Epithelial cell of proximal tubule (primary cell): ENCODE results near the gene DAGLB. TPM values are rescaled to one million over a fixed set of nuclear protein-coding genes. Genes with fewer than 3 reads are reported as not detected.

Experiments used
- DNase-seq: peaks from one replicate; pipeline ENCODE4 v3.0.0-alpha.2; 2011; ENCODE audit warnings: low read depth
- H3K4me3 ChIP-seq: 2 replicates; pipeline ENCODE4 v1.5.1; 2011; ENCODE audit warnings: low read depth, mild to moderate bottlenecking, low read length
- CTCF ChIP-seq: conservative IDR thresholded peaks from 2 replicates; pipeline ENCODE4 v1.5.1; 2012; ENCODE audit warnings: low read depth, mild to moderate bottlenecking, low read length
- total RNA-seq: library from RNA; depleted of rRNA; stranded (reverse); fragments of >200 nt; gene quantifications from 2 replicates; pipeline ENCODE4 v1.2.3, GENCODE V29; 2015

The DAGLB gene
- total RNA-seq, 1 donor from 2014 or later: 7.3 TPM

DNA sequence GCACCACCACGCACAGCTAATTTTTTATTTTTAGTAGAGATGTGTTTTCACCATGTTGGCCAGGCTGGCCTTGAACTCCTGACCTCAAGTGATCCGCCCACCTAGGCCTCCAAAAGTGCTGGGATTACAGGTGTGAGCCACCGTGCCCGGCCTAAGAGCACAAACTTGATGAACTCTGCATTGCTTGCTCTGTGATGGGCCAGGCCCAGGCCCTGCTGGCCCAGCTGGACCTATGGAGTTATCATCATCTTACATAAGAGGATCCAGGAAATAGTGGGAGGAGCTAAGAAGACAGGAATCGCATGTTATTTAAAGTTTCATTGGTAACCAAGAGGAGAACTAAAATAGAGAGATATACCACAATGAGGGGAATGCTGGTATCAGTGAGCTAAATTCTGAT is 86.9 kb downstream of the DAGLB start:
- TF ChIP-seq CTCF: no peak
- no peak for DNase-seq
- no peak overlapping the region for H3K4me3 ChIP-seq

GRCh38 chr7:6359734-6360133 is 88.0 kb downstream of the DAGLB start:
- DNase-seq: no peak
- no peak for TF ChIP-seq CTCF
- no peak overlapping the region for H3K4me3 ChIP-seq

Other genes with a start within 250 kb of the DAGLB start
- gene CYTH3, start 175.3 kb downstream of the DAGLB start, total RNA-seq: 15.6 and 22.3 TPM in 2 replicates
- gene FAM220A, start 99.0 kb downstream of the DAGLB start, total RNA-seq: 12.3 and 14.5 TPM in 2 replicates
- gene RAC1, start 73.4 kb downstream of the DAGLB start, total RNA-seq: 291 and 303 TPM in 2 replicates
- gene KDELR2, start 36.2 kb upstream of the DAGLB start, total RNA-seq: 78.1 and 113 TPM in 2 replicates
- gene GRID2IP, start 103.5 kb upstream of the DAGLB start, total RNA-seq: not detected in 2 replicates
- gene ZDHHC4, start 129.5 kb upstream of the DAGLB start, total RNA-seq: 37.5 and 55.1 TPM in 2 replicates
- 23.1 and 36.0 TPM in 2 replicates for gene INTS15, start 142.1 kb upstream of the DAGLB start, total RNA-seq
- 5.6 and 9.9 TPM in 2 replicates for gene ZNF853, start 167.7 kb upstream of the DAGLB start, total RNA-seq
- gene ZNF316, start 189.4 kb upstream of the DAGLB start, total RNA-seq: 9.5 and 12.6 TPM in 2 replicates